Peyer's patch (tissue), 4 donors: ENCODE results near the gene VAV3. TPM values are rescaled to one million over a fixed set of nuclear protein-coding genes. Genes with fewer than 3 reads are reported as not detected.

ENCODE experiments used
- DNase-seq, 3 donors: peaks; one replicate each; pipeline ENCODE4 v3.0.0-alpha.2; 2017 to 2019
- H3K27ac ChIP-seq, 4 donors: fragments of 200-600 bp; sonication (generic); one replicate each; pipeline ENCODE4 v1.5.1; 2016 to 2019
- H3K27me3 ChIP-seq, 2 donors: fragments of 200-600 bp; sonication (generic); one replicate each; pipeline ENCODE4 v1.5.1; 2019
- H3K36me3 ChIP-seq, 3 donors: fragments of 200-600 bp; sonication (generic); one replicate each; pipeline ENCODE4 v1.5.1; 2016 to 2019
- H3K4me1 ChIP-seq, 4 donors: fragments of 200-600 bp; sonication (generic); one replicate each; pipeline ENCODE4 v1.5.1; 2016 to 2019
- H3K4me3 ChIP-seq, 4 donors: fragments of 200-600 bp; sonication (generic); 1 replicate in 3 of 4; 2 replicates in 1 of 4; pipeline ENCODE4 v1.5.1; 2016 to 2019; ENCODE audit warnings: mild to moderate bottlenecking in 1 of 4
- H3K9me3 ChIP-seq, 4 donors: fragments of 200-600 bp; sonication (generic); one replicate each; pipeline ENCODE4 v1.5.1; 2016 to 2019; ENCODE audit warnings: mild to moderate bottlenecking in 1 of 4
- POLR2A ChIP-seq, 2 donors: fragments of 450-650 bp; IDR thresholded peaks; one replicate each; pipeline ENCODE4 v1.5.1; 2017; ENCODE audit warnings: antibody characterized with exemption in 2 of 2, mild to moderate bottlenecking in 2 of 2, moderate library complexity in 2 of 2
- total RNA-seq, 4 donors: library from RNA; depleted of rRNA; stranded (reverse); fragments of >200 nt; gene quantifications; one replicate each; pipeline ENCODE4 v1.1.0, GENCODE V29; 2016
- TF ChIP-seq, protein P1 (sequence below), 6 experiments: fragments of 450-650 bp in 4 of 6; fragments of 200-600 bp in 2 of 6; sonication (generic) in 1 of 6; IDR thresholded peaks; one replicate each; pipeline ENCODE4 v1.5.1; 2017 to 2019; ENCODE audit warnings: antibody characterized with exemption in 6 of 6, mild to moderate bottlenecking in 3 of 6, moderate library complexity in 1 of 6

Gene VAV3
- total RNA-seq, 4 donors from 2014 or later = 32.1 to 60.9 (median 41.5) TPM

DNA sequence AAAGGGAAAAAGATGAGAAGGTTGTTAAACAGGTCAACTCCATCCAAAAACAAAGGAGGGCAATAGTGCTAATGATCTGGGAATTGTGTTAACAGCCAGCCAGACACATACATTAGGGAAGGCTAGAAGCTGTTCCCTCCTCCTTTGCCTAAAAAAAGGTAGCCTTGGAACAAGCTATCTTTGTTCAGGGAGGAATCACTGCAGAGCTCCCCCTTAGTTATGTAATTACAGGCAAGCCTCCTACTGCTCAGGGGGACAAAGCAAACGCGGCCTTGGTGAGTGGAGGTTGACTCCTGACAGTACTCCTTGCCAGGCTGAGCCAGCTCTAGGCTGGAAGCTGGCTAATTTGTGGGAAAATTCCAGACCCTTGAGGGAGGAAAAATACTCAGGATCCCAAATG is 97.6 kb downstream of the VAV3 start:
- H3K4me3 ChIP-seq = no peak overlapping the region
- no peaks in the 10 kb centered on the region for H3K4me1 ChIP-seq
- H3K9me3 ChIP-seq = no peaks in the 10 kb centered on the region
- H3K27me3 ChIP-seq = no peaks in the 10 kb centered on the region
- DNase-seq = no peak
- no peak overlapping the region for H3K27ac ChIP-seq
- no peaks in the 10 kb centered on the region for H3K36me3 ChIP-seq
- no peak for TF ChIP-seq POLR2A (IDR thresholded peaks at IDR 0.05)
- TF ChIP-seq, protein P1, sequence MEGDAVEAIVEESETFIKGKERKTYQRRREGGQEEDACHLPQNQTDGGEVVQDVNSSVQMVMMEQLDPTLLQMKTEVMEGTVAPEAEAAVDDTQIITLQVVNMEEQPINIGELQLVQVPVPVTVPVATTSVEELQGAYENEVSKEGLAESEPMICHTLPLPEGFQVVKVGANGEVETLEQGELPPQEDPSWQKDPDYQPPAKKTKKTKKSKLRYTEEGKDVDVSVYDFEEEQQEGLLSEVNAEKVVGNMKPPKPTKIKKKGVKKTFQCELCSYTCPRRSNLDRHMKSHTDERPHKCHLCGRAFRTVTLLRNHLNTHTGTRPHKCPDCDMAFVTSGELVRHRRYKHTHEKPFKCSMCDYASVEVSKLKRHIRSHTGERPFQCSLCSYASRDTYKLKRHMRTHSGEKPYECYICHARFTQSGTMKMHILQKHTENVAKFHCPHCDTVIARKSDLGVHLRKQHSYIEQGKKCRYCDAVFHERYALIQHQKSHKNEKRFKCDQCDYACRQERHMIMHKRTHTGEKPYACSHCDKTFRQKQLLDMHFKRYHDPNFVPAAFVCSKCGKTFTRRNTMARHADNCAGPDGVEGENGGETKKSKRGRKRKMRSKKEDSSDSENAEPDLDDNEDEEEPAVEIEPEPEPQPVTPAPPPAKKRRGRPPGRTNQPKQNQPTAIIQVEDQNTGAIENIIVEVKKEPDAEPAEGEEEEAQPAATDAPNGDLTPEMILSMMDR (IDR thresholded peaks at IDR 0.05) = no peak

DNA sequence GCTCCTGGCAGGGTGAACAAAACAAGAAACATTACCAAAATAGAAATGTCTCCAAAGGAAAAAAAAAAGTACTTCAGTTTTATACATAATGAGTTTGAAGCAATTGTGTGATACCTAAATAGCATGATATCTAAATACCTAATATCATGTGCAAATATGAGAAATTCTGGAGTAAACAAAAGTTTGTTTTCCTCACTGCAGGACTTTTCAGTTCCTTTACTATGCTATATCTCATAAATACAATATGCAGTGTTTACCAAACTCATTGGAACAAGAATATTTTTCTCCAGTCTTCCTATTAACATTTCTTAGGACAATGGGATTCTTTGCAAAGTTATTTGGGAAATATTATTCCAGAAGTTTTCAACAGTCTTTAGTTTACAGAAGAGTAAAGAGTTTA is 98.1 kb downstream of the VAV3 start:
- Histone ChIP-seq H3K36me3 (no peaks in the 10 kb centered on the region), H3K27me3 (no peaks in the 10 kb centered on the region)

DNA sequence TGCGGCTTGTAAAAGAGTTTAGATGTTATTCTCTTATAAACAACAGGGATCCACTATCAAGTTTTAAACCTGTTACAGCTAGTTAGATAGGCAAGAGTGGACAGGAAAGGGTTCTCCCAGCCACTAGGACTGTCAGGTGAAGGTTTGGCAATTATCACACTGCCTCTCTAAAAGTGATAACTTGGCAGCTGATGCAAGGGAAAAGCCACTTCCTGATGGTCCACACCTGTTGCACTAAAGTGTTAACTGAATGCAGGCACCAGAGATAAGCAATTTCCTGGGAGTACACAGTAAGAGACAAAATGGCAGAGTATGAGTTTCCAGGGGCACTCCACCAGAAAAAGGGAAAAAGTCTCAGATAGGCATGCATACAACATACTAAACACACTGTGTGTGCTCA is 99.4 kb downstream of the VAV3 start:
- TF ChIP-seq, protein P1 (IDR thresholded peaks at IDR 0.05) = no peak
- no peak for TF ChIP-seq POLR2A (IDR thresholded peaks at IDR 0.05)
- Histone ChIP-seq H3K4me3 (no peak overlapping the region), H3K9me3 (no peaks in the 10 kb centered on the region), H3K27ac (no peak overlapping the region), H3K4me1 (no peaks in the 10 kb centered on the region), H3K27me3 (no peaks in the 10 kb centered on the region), H3K36me3 (no peaks in the 10 kb centered on the region)
- DNase-seq = no peak

More for the DNA sequence above, 98.1 kb downstream of the VAV3 start:
- no peaks in the 10 kb centered on the region for H3K9me3 ChIP-seq
- no peak for DNase-seq
- no peak overlapping the region for H3K27ac ChIP-seq
- no peak overlapping the region for H3K4me3 ChIP-seq
- TF ChIP-seq, protein P1 (IDR thresholded peaks at IDR 0.05) = no peak
- no peak for TF ChIP-seq POLR2A (IDR thresholded peaks at IDR 0.05)
- H3K4me1 ChIP-seq = no peaks in the 10 kb centered on the region

DNA sequence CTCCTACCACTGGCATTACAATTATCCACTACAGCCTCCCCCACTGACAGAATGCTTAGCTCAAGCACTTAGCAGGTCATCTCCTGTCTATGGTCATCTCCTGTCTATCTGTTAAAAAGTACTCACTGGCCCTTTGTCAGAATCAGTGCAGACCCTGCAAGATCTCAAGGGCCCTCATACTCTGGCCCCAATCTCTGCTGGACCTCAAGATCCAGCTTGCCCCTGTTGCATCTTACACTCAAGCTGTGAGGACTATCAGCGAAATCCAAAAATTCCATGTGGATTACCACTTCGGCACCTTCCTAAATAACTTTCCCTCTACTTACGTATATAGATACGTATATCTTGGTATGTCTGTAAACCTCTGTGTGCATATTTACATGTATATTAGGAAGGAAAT is 101.6 kb downstream of the VAV3 start:
- Histone ChIP-seq H3K36me3 (no peaks in the 10 kb centered on the region), H3K4me1 (no peaks in the 10 kb centered on the region), H3K9me3 (no peaks in the 10 kb centered on the region), H3K27ac (no peak overlapping the region), H3K4me3 (no peak overlapping the region), H3K27me3 (no peaks in the 10 kb centered on the region)
- no peak for DNase-seq
- no peak for TF ChIP-seq POLR2A (IDR thresholded peaks at IDR 0.05)
- TF ChIP-seq, protein P1 (IDR thresholded peaks at IDR 0.05) = no peak

DNA sequence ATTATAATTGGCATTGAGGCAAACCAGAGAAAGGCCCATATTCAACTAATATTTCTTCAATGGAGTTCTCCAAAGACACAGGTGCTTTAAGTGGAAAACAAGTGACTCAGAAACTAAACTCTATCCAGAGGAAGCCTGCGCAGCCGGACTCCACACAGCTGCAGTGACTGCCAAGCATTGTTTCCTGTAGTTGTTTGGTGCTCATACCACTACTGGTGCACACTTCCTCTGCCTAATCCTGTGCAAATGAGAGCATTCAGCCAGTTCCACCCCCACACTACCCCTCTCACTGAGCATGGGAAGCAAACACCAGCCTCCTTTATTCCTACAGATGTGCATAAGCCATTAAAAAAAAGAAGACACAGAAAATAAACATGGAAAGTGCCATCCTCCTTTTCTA is 102.9 kb downstream of the VAV3 start:
- Histone ChIP-seq H3K9me3 (no peaks in the 10 kb centered on the region), H3K27ac (no peak overlapping the region), H3K4me3 (no peak overlapping the region), H3K27me3 (no peaks in the 10 kb centered on the region), H3K4me1 (no peaks in the 10 kb centered on the region), H3K36me3 (no peaks in the 10 kb centered on the region)
- TF ChIP-seq, protein P1 (IDR thresholded peaks at IDR 0.05) = no peak
- TF ChIP-seq POLR2A (IDR thresholded peaks at IDR 0.05) = no peak
- peak in 1 of 3 donors; percentile 49 for DNase-seq

DNA sequence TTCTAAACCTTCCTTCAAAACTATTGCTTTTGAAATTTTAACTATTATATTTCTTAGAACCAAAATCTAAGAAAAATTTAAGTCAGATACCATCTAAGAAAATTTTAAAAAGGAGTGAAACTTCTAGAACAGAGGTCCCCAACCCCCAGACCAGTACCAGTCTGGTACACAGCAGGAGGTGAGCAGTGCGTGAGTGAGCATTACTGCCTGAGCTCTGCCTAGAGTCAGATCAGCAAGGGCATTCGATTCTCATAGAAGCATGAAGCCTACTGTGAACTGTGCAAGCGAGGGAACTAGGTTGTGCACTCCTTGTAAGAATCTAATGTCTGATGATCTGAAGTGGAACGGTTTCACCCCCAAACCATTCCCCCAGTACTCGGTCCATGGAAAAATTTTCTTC is 106.7 kb downstream of the VAV3 start:
- Histone ChIP-seq H3K4me3 (no peak overlapping the region), H3K4me1 (no peaks in the 10 kb centered on the region), H3K27ac (no peak overlapping the region), H3K36me3 (no peaks in the 10 kb centered on the region), H3K9me3 (no peaks in the 10 kb centered on the region), H3K27me3 (no peaks in the 10 kb centered on the region)
- DNase-seq = no peak
- TF ChIP-seq POLR2A (IDR thresholded peaks at IDR 0.05) = no peak
- TF ChIP-seq, protein P1 (IDR thresholded peaks at IDR 0.05) = no peak
